Measurements from ENCODE around the gene GDA.

Gene GDA

GRCh38 chr9:72169178-72169577 lies 19.9 kb downstream of the GDA start:
- Histone ChIP-seq H3K36me3 (ENCODE audit: control insufficient read depth in 2 of 2, insufficient read depth in 2 of 2, low read length in 2 of 2) (no peaks in the 10 kb centered on the region), H3K4me1 (ENCODE audit: control insufficient read depth, insufficient read depth, low read length) (no peaks in the 10 kb centered on the region), H3K27ac (ENCODE audit: low read length) (no peak overlapping the region), H3K9ac (ENCODE audit: low read length in 2 of 2) (no peak overlapping the region), H3K27me3 (ENCODE audit: control insufficient read depth in 1 of 2, insufficient read depth in 2 of 2, low read length in 2 of 2) (no peaks in the 10 kb centered on the region), H3K9me3 (ENCODE audit: control insufficient read depth in 2 of 2, low read length in 2 of 2) (no peaks in the 10 kb centered on the region), H3K4me3 (ENCODE audit: low read length in 2 of 2) (no peak overlapping the region)

GRCh38 chr9:72173080-72173479 lies 23.8 kb downstream of the GDA start:
- H3K27ac ChIP-seq (ENCODE audit: low read length): no peak overlapping the region
- no peak overlapping the region for H3K9ac ChIP-seq (ENCODE audit: low read length in 2 of 2)
- no peaks in the 10 kb centered on the region for H3K4me1 ChIP-seq (ENCODE audit: control insufficient read depth, insufficient read depth, low read length)
- no peak overlapping the region for H3K4me3 ChIP-seq (ENCODE audit: low read length in 2 of 2)
- no peaks in the 10 kb centered on the region for H3K27me3 ChIP-seq (ENCODE audit: control insufficient read depth in 1 of 2, insufficient read depth in 2 of 2, low read length in 2 of 2)
- H3K36me3 ChIP-seq (ENCODE audit: control insufficient read depth in 2 of 2, insufficient read depth in 2 of 2, low read length in 2 of 2): no peaks in the 10 kb centered on the region
- H3K9me3 ChIP-seq (ENCODE audit: control insufficient read depth in 2 of 2, low read length in 2 of 2): peaks cover 0 to 5% of the 10 kb centered on the region in 2 donors

GRCh38 chr9:72185561-72185960 lies 36.3 kb downstream of the GDA start:
- H3K9ac ChIP-seq (ENCODE audit: low read length in 2 of 2): no peak overlapping the region
- peaks cover 0 to 3% of the 10 kb centered on the region in 2 donors for H3K9me3 ChIP-seq (ENCODE audit: control insufficient read depth in 2 of 2, low read length in 2 of 2)
- no peak overlapping the region for H3K27ac ChIP-seq (ENCODE audit: low read length)
- H3K36me3 ChIP-seq (ENCODE audit: control insufficient read depth in 2 of 2, insufficient read depth in 2 of 2, low read length in 2 of 2): no peaks in the 10 kb centered on the region
- H3K27me3 ChIP-seq (ENCODE audit: control insufficient read depth in 1 of 2, insufficient read depth in 2 of 2, low read length in 2 of 2): no peaks in the 10 kb centered on the region
- no peak overlapping the region for H3K4me3 ChIP-seq (ENCODE audit: low read length in 2 of 2)
- H3K4me1 ChIP-seq (ENCODE audit: control insufficient read depth, insufficient read depth, low read length): no peaks in the 10 kb centered on the region

GRCh38 chr9:72187121-72187695 lies 38.0 kb downstream of the GDA start:
- Histone ChIP-seq H3K27ac (ENCODE audit: low read length) (no peak overlapping the region), H3K9ac (ENCODE audit: low read length in 2 of 2) (no peak overlapping the region), H3K27me3 (ENCODE audit: control insufficient read depth in 1 of 2, insufficient read depth in 2 of 2, low read length in 2 of 2) (no peaks in the 10 kb centered on the region), H3K9me3 (ENCODE audit: control insufficient read depth in 2 of 2, low read length in 2 of 2) (peaks cover 0 to 3% of the 10 kb centered on the region in 2 donors), H3K36me3 (ENCODE audit: control insufficient read depth in 2 of 2, insufficient read depth in 2 of 2, low read length in 2 of 2) (no peaks in the 10 kb centered on the region), H3K4me1 (ENCODE audit: control insufficient read depth, insufficient read depth, low read length) (no peaks in the 10 kb centered on the region), H3K4me3 (ENCODE audit: low read length in 2 of 2) (no peak overlapping the region)

- Histone ChIP-seq H3K27ac (ENCODE audit: low read length) (no peak overlapping the region), H3K36me3 (ENCODE audit: control insufficient read depth in 2 of 2, insufficient read depth in 2 of 2, low read length in 2 of 2) (no peaks in the 10 kb centered on the region), H3K4me1 (ENCODE audit: control insufficient read depth, insufficient read depth, low read length) (no peaks in the 10 kb centered on the region), H3K4me3 (ENCODE audit: low read length in 2 of 2) (no peak overlapping the region), H3K9ac (ENCODE audit: low read length in 2 of 2) (no peak overlapping the region), H3K9me3 (ENCODE audit: control insufficient read depth in 2 of 2, low read length in 2 of 2) (peaks cover 0 to 1% of the 10 kb centered on the region in 2 donors), H3K27me3 (ENCODE audit: control insufficient read depth in 1 of 2, insufficient read depth in 2 of 2, low read length in 2 of 2) (no peaks in the 10 kb centered on the region)
Observed at GRCh38 chr9:72188232-72188631, 39.0 kb downstream of the GDA start.

- H3K4me3 ChIP-seq (ENCODE audit: low read length in 2 of 2): no peak overlapping the region
- H3K4me1 ChIP-seq (ENCODE audit: control insufficient read depth, insufficient read depth, low read length): no peaks in the 10 kb centered on the region
- no peak overlapping the region for H3K9ac ChIP-seq (ENCODE audit: low read length in 2 of 2)
- H3K27me3 ChIP-seq (ENCODE audit: control insufficient read depth in 1 of 2, insufficient read depth in 2 of 2, low read length in 2 of 2): no peaks in the 10 kb centered on the region
- H3K9me3 ChIP-seq (ENCODE audit: control insufficient read depth in 2 of 2, low read length in 2 of 2): peaks cover 0 to 2% of the 10 kb centered on the region in 2 donors
- H3K36me3 ChIP-seq (ENCODE audit: control insufficient read depth in 2 of 2, insufficient read depth in 2 of 2, low read length in 2 of 2): no peaks in the 10 kb centered on the region
- H3K27ac ChIP-seq (ENCODE audit: low read length): no peak overlapping the region
Observed at GRCh38 chr9:72193478-72193881, 44.2 kb downstream of the GDA start.

- no peaks in the 10 kb centered on the region for H3K27me3 ChIP-seq (ENCODE audit: control insufficient read depth in 1 of 2, insufficient read depth in 2 of 2, low read length in 2 of 2)
- no peak overlapping the region for H3K27ac ChIP-seq (ENCODE audit: low read length)
- no peak overlapping the region for H3K4me3 ChIP-seq (ENCODE audit: low read length in 2 of 2)
- H3K4me1 ChIP-seq (ENCODE audit: control insufficient read depth, insufficient read depth, low read length): no peaks in the 10 kb centered on the region
- H3K9me3 ChIP-seq (ENCODE audit: control insufficient read depth in 2 of 2, low read length in 2 of 2): peaks cover 0 to 2% of the 10 kb centered on the region in 2 donors
- no peaks in the 10 kb centered on the region for H3K36me3 ChIP-seq (ENCODE audit: control insufficient read depth in 2 of 2, insufficient read depth in 2 of 2, low read length in 2 of 2)
- no peak overlapping the region for H3K9ac ChIP-seq (ENCODE audit: low read length in 2 of 2)
Observed at GRCh38 chr9:72199238-72199637, 50.0 kb downstream of the GDA start.

- Histone ChIP-seq H3K4me1 (ENCODE audit: control insufficient read depth, insufficient read depth, low read length) (no peaks in the 10 kb centered on the region), H3K9me3 (ENCODE audit: control insufficient read depth in 2 of 2, low read length in 2 of 2) (peaks cover 0 to 2% of the 10 kb centered on the region in 2 donors), H3K27ac (ENCODE audit: low read length) (no peak overlapping the region), H3K27me3 (ENCODE audit: control insufficient read depth in 1 of 2, insufficient read depth in 2 of 2, low read length in 2 of 2) (no peaks in the 10 kb centered on the region), H3K4me3 (ENCODE audit: low read length in 2 of 2) (no peak overlapping the region), H3K9ac (ENCODE audit: low read length in 2 of 2) (no peak overlapping the region), H3K36me3 (ENCODE audit: control insufficient read depth in 2 of 2, insufficient read depth in 2 of 2, low read length in 2 of 2) (no peaks in the 10 kb centered on the region)
Observed at GRCh38 chr9:72200452-72200851, 51.2 kb downstream of the GDA start.

- no peaks in the 10 kb centered on the region for H3K27me3 ChIP-seq (ENCODE audit: control insufficient read depth in 1 of 2, insufficient read depth in 2 of 2, low read length in 2 of 2)
Observed at GRCh38 chr9:72202009-72202408, 52.8 kb downstream of the GDA start.

GRCh38 chr9:72203205-72203803 lies 54.1 kb downstream of the GDA start:
- Histone ChIP-seq H3K4me1 (ENCODE audit: control insufficient read depth, insufficient read depth, low read length) (no peaks in the 10 kb centered on the region), H3K36me3 (ENCODE audit: control insufficient read depth in 2 of 2, insufficient read depth in 2 of 2, low read length in 2 of 2) (no peaks in the 10 kb centered on the region), H3K4me3 (ENCODE audit: low read length in 2 of 2) (no peak overlapping the region), H3K27me3 (ENCODE audit: control insufficient read depth in 1 of 2, insufficient read depth in 2 of 2, low read length in 2 of 2) (no peaks in the 10 kb centered on the region), H3K9me3 (ENCODE audit: control insufficient read depth in 2 of 2, low read length in 2 of 2) (no peaks in the 10 kb centered on the region), H3K9ac (ENCODE audit: low read length in 2 of 2) (no peak overlapping the region), H3K27ac (ENCODE audit: low read length) (no peak overlapping the region)

More at GRCh38 chr9:72202009-72202408, 52.8 kb downstream of the GDA start:
- H3K9ac ChIP-seq (ENCODE audit: low read length in 2 of 2): no peak overlapping the region
- no peaks in the 10 kb centered on the region for H3K4me1 ChIP-seq (ENCODE audit: control insufficient read depth, insufficient read depth, low read length)
- no peaks in the 10 kb centered on the region for H3K36me3 ChIP-seq (ENCODE audit: control insufficient read depth in 2 of 2, insufficient read depth in 2 of 2, low read length in 2 of 2)
- H3K9me3 ChIP-seq (ENCODE audit: control insufficient read depth in 2 of 2, low read length in 2 of 2): peaks cover 0 to 2% of the 10 kb centered on the region in 2 donors
- no peak overlapping the region for H3K4me3 ChIP-seq (ENCODE audit: low read length in 2 of 2)
- no peak overlapping the region for H3K27ac ChIP-seq (ENCODE audit: low read length)

- Histone ChIP-seq H3K4me1 (ENCODE audit: control insufficient read depth, insufficient read depth, low read length) (no peaks in the 10 kb centered on the region), H3K27ac (ENCODE audit: low read length) (no peak overlapping the region), H3K27me3 (ENCODE audit: control insufficient read depth in 1 of 2, insufficient read depth in 2 of 2, low read length in 2 of 2) (no peaks in the 10 kb centered on the region), H3K36me3 (ENCODE audit: control insufficient read depth in 2 of 2, insufficient read depth in 2 of 2, low read length in 2 of 2) (no peaks in the 10 kb centered on the region), H3K9ac (ENCODE audit: low read length in 2 of 2) (no peak overlapping the region), H3K9me3 (ENCODE audit: control insufficient read depth in 2 of 2, low read length in 2 of 2) (no peaks in the 10 kb centered on the region), H3K4me3 (ENCODE audit: low read length in 2 of 2) (no peak overlapping the region)
Observed at GRCh38 chr9:72204062-72204461, 54.8 kb downstream of the GDA start.

Data from stomach smooth muscle (tissue), 2 donors.